ENCODE data around the gene ENOX1.
A peak's percentile ranks its signal among the peaks of the same experiment; 100 is the strongest.
"Not testable (repeated sequence)": the region's sequence is repeated elsewhere in the genome, so short reads cannot be mapped to it uniquely, and the experiment has no call there.

The ENOX1 gene

GRCh38 chr13:43357564-43357963 lies 429.2 kb downstream of the ENOX1 start:
- no peak for DNase-seq (ENCODE audit: low read depth, low spot score)

GRCh38 chr13:43356567-43356966 lies 430.2 kb downstream of the ENOX1 start:
- DNase-seq (ENCODE audit: low read depth, low spot score), result no peak

- DNase-seq (ENCODE audit: low read depth, low spot score), result no peak
These were observed 431.0 kb downstream of the ENOX1 start for GRCh38 chr13:43355774-43356173.

DNA sequence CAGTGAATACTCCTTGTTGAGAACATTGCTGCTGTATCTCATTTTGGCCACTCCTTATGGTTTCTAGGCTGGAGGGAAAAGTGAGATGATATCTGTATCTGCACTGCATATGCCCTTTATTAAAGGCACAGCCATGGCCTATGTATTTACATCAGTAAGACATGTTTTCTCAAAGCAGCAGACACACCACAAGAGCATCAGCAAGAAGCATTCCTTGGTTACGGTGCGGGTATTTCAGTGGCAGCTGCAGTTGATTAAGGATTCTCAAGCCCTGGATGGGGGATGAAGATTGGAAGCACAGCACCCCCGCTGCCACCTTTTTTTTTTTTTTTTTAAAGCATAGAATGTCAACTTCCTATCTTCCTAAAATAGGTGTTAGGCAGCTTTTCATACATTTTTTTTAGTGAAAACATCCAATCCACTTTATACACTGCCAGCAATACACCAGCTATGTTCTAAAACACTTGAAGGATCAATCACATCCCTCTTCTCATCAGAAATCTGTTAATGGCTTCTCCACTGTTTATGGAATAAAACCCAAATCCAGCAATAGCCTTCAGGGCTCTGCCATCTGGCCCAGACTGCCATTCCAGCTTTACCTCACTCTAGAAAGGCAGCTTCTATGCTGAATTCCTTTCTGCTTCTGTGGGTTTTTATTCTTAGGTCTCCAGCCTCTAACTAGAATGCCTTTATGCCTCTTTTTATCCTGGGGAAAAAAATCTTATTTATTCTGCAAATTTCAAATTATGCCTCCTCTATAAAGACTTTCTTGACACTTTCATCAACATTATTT lies 432.4 kb downstream of the ENOX1 start:
- DNase-seq (ENCODE audit: low read depth, low spot score), result peak; percentile 44

DNA sequence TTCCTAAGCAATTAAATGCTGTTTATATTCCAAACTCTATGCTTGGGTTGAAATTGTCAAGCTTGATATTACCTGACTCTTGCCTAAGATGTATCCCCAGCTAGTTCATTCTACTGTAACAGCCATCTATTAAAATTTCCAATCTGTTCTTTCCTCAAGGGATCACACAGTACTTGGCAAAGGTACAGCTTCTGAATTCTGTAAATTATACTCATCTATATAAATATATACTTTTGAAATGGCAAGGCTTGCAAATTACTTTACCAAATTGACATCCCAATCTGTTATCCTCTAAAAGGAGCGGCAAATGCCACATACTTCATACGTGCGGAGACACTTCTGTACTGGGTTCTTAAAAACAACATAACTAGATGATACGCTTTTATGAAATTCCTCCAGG lies 433.1 kb downstream of the ENOX1 start:
- no peak for DNase-seq (ENCODE audit: low read depth, low spot score)

DNA sequence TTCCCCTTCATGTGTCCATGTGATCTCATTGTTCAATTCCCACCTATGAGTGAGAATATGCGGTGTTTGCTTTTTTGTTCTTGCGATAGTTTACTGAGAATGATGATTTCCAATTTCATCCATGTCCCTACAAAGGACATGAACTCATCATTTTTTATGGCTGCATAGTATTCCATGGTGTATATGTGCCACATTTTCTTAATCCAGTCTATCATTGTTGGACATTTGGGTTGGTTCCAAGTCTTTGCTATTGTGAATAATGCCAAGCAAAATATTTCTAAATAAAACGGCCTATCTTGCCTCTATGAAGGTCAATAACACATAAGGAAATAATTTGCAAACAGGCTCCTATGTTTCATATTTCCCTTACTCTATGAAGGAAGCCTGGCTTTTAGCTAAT lies 435.2 kb downstream of the ENOX1 start:
- not testable (repeated sequence) for DNase-seq (ENCODE audit: low read depth, low spot score)

- peak; percentile 29 for DNase-seq (ENCODE audit: low read depth, low spot score)
These were observed 438.4 kb downstream of the ENOX1 start for GRCh38 chr13:43348397-43348796.

DNA sequence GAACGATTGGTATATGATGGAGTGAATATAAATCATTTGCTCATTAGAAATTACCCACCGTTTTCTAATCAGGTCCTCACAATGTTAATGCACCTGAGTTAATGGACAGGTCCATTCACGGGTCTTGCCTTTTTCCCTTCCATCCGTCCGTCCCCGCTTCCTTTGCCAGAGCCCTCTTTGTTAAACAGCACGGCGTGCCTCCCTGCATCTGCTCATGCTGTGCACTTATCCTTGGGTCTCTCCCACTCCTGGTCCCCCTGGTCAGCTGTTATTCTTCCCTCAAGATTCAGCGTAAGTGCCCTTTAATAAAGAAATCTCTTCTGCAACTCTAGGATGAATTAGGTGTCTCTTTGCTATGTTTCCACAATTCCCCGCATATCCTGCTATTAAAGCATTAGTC lies 438.9 kb downstream of the ENOX1 start:
- DNase-seq (ENCODE audit: low read depth, low spot score), result no peak

DNA sequence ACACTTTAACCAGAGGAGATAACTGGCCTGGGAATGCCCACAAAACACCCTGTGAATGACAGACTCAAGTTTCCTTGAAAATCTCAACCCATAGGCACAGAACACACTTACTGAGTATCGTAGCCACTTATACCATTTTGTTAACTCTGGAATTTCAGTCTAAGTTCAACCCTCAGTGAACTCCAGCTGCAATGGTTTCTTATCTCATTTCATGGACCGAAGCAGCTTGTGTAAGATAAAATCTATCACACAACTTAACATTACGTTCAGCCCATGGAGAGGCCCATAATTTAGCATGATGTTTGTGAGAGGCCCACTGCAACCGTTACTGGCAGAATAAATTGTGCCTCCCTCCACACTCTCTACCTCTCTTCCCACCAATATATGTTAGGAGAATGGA lies 440.3 kb downstream of the ENOX1 start:
- no peak for DNase-seq (ENCODE audit: low read depth, low spot score)

DNA sequence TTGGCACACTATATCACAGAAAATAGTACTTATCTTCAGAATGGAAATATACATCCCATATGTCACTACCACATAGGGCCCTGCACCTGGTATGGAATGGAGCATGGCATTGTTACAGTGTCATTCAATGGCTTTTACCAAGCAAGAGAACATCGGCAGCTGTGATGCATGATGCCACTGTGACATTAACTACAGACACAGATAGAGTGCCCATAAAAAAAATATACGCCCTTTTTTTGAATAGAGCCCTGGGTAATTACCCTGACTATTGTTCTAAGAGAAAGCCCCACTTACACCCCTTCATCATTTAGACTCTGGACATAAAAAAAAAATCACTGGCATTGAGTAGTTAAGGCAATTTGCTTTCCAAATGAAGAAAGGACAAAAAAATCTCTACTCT lies 443.1 kb downstream of the ENOX1 start:
- DNase-seq (ENCODE audit: low read depth, low spot score), result no peak

GRCh38 chr13:43339805-43340550 lies 446.8 kb downstream of the ENOX1 start:
- DNase-seq (ENCODE audit: low read depth, low spot score), result no peak

- no peak for DNase-seq (ENCODE audit: low read depth, low spot score)
These were observed 447.5 kb downstream of the ENOX1 start for GRCh38 chr13:43339145-43339804.

- DNase-seq (ENCODE audit: low read depth, low spot score), result no peak
These were observed 451.0 kb downstream of the ENOX1 start for GRCh38 chr13:43335764-43336163.

DNA sequence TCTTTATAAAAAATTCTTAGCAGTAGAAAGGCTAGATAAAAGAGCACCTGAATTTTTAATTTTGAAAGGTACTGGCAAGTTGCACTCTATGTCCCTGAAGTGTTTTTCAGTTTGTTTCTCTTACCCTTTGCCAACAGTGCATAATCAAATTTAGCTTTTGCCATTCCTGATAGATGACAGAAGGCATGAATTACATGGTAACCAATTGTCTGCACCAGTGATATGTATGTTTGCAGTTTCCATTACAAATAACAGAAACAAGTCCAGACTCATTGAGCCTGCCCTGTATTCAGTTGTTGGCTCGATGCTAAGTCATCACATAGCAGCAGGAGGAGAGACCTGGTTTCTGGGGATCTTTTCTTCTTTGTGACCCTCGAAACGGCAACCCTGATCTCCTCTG lies 453.6 kb downstream of the ENOX1 start:
- no peak for DNase-seq (ENCODE audit: low read depth, low spot score)

- DNase-seq (ENCODE audit: low read depth, low spot score), result peak; percentile 83
These were observed 455.1 kb downstream of the ENOX1 start for GRCh38 chr13:43331672-43332071.

- no peak for DNase-seq (ENCODE audit: low read depth, low spot score)
These were observed 457.1 kb downstream of the ENOX1 start for GRCh38 chr13:43329702-43330101.

- no peak for DNase-seq (ENCODE audit: low read depth, low spot score)
These were observed 457.9 kb downstream of the ENOX1 start for GRCh38 chr13:43328907-43329306.

- no peak for DNase-seq (ENCODE audit: low read depth, low spot score)
These were observed 460.7 kb downstream of the ENOX1 start for GRCh38 chr13:43326100-43326499.

DNA sequence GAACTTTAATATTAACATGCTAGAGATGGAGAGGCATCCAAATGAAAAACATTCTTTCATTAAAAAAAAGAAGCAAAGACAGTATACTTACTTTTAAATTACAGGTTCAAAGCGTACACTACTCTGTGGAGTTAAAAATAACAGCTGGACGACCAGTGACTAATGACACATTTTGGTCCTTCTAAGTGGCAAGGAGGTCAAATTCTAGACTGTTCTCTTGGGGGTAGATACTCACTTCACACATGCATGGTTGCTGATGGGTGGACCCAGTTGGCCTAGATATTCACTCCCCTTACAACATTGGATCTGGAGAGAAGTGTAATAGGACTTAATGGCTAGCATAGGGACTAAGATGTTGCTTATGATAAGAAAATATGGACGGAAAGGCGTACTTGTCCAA lies 461.1 kb downstream of the ENOX1 start:
- no peak for DNase-seq (ENCODE audit: low read depth, low spot score)

GRCh38 chr13:43324129-43324528 lies 462.6 kb downstream of the ENOX1 start:
- no peak for DNase-seq (ENCODE audit: low read depth, low spot score)

DNA sequence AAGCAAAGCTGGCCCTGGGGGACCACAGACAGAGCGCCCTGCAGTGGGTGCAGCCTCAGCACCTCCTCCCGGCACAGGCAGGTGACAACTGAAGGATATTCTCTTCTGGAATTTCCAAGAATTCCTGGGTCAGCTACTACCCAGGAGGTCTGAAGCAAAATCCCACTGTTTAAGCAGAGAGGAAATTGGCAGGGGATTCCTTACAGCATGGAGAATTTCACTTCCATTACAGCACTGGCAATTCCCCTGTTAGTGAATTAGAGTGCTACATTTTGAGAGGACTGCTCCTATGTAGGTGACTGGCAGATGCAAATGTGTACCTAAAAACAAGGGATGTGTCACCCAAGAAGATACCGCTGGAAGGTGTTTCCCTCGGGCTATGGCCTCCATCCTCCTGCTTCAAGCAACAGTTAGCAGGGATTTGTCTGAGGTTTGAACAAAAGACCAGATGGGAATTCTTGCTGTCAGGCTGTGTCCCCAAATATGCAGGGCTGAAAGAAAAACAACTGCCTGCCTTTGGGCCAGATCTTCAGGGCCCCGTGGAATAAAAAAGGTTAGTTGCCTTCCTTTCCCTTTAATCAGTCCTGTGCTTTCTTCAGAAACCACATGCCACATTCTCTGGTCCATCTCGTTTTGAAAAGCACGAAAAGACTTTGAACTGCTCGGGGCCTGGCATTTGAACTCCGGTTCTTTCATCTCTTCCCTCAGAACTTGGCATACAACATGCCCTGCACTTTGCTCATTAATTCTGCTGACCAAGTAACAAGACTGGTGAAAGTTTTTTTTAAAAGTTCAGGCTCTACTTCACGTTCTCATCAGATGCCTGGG lies 466.9 kb downstream of the ENOX1 start:
- peak; percentile 90 for DNase-seq (ENCODE audit: low read depth, low spot score)

GRCh38 chr13:43316946-43317353 lies 469.8 kb downstream of the ENOX1 start:
- peak; percentile 63 for DNase-seq (ENCODE audit: low read depth, low spot score)

Data from astrocyte of the hippocampus (primary cell).